CD14-positive monocyte (primary cell): Measurements from ENCODE around the gene TATDN2. TPM values are rescaled to one million over a fixed set of nuclear protein-coding genes. Genes with fewer than 3 reads are reported as not detected.
"Not testable (repeated sequence)": the region's sequence is repeated elsewhere in the genome, so short reads cannot be mapped to it uniquely, and the experiment has no call there.

Experiments
- DNase-seq, 3 donors: peaks; one replicate each; pipeline ENCODE4 v3.0.0-alpha.2; 2011 to 2022
- H2AFZ ChIP-seq: 2 replicates; pipeline ENCODE4 v1.6.0; 2012; ENCODE audit warnings: mild to moderate bottlenecking, low read depth, low read length, inconsistent platforms; ENCODE audit not compliant: insufficient read depth, poor library complexity, severe bottlenecking
- H3K27ac ChIP-seq, 2 donors: 1 replicate in 1 of 2; 2 replicates in 1 of 2; pipeline ENCODE4 v1.5.1; 2012 to 2013; ENCODE audit warnings: low read length in 2 of 2, control low read depth in 1 of 2, inconsistent platforms in 1 of 2, low read depth in 1 of 2, mild to moderate bottlenecking in 1 of 2
- H3K27me3 ChIP-seq, 2 donors: one replicate each; pipeline versions ENCODE4 v1.6.0 to v1.6.1; 2011 to 2013; ENCODE audit warnings: low read length in 2 of 2; ENCODE audit not compliant: control insufficient read depth in 2 of 2, insufficient read depth in 2 of 2
- H3K36me3 ChIP-seq, 2 donors: replicated peaks in 1 of 2; 1 replicate in 1 of 2; 2 replicates in 1 of 2; pipeline versions ENCODE4 v1.5.1 to v1.6.1; 2012 to 2013; ENCODE audit warnings: low read length in 2 of 2, control low read depth in 1 of 2, inconsistent platforms in 1 of 2, mild to moderate bottlenecking in 1 of 2; ENCODE audit not compliant: insufficient read depth in 2 of 2, control insufficient read depth in 1 of 2
- H3K4me1 ChIP-seq, 2 donors: 1 replicate in 1 of 2; 2 replicates in 1 of 2; pipeline versions ENCODE4 v1.5.1 to v1.6.1; 2012 to 2013; ENCODE audit warnings: low read length in 2 of 2, control low read depth in 1 of 2, inconsistent platforms in 1 of 2, mild to moderate bottlenecking in 1 of 2, moderate library complexity in 1 of 2; ENCODE audit not compliant: insufficient read depth in 2 of 2, control insufficient read depth in 1 of 2
- H3K4me2 ChIP-seq: replicated peaks from 2 replicates; pipeline ENCODE3; 2012; ENCODE audit warnings: low read length, moderate library complexity, mild to moderate bottlenecking; ENCODE audit not compliant: poor library complexity, severe bottlenecking; ENCODE audit errors: extremely low read depth
- H3K4me3 ChIP-seq, 3 experiments: fragments of 200-600 bp in 1 of 3; sonication (generic) in 1 of 3; replicated peaks in 1 of 3; 1 replicate in 2 of 3; 2 replicates in 1 of 3; pipeline ENCODE4 v1.5.1; 2011 to 2013; ENCODE audit warnings: low read length in 3 of 3, mild to moderate bottlenecking in 3 of 3, control low read depth in 2 of 3, low read depth in 2 of 3, inconsistent platforms in 1 of 3, moderate library complexity in 1 of 3
- H3K79me2 ChIP-seq: 2 replicates; pipeline ENCODE4 v1.6.0; 2012; ENCODE audit warnings: mild to moderate bottlenecking, control low read depth, inconsistent platforms, low read length, moderate library complexity; ENCODE audit not compliant: insufficient read depth
- H3K9ac ChIP-seq: 2 replicates; pipeline ENCODE4 v1.6.0; 2017; ENCODE audit warnings: low read length, mild to moderate bottlenecking; ENCODE audit not compliant: insufficient read depth, poor library complexity, severe bottlenecking
- H3K9me3 ChIP-seq, 2 donors: replicated peaks in 1 of 2; 1 replicate in 1 of 2; 2 replicates in 1 of 2; pipeline versions ENCODE4 v1.5.1 to v1.6.1; 2012 to 2013; ENCODE audit warnings: low read length in 2 of 2, control low read depth in 1 of 2; ENCODE audit not compliant: control insufficient read depth in 1 of 2, insufficient read depth in 1 of 2
- H4K20me1 ChIP-seq: 2 replicates; pipeline ENCODE4 v1.6.0; 2012; ENCODE audit warnings: mild to moderate bottlenecking, low read length, control low read depth, moderate library complexity; ENCODE audit not compliant: insufficient read depth
- H3K27ac Mint-ChIP-seq, 7 donors: one replicate each; pipeline ENCODE4 v1.8.0; 2020; ENCODE audit warnings: mild to moderate bottlenecking in 7 of 7, mixed read lengths in 7 of 7, moderate library complexity in 6 of 7, inconsistent platforms in 2 of 7
- H3K27me3 Mint-ChIP-seq, 3 donors: one replicate each; pipeline ENCODE4 v1.8.0; 2021 to 2022; ENCODE audit warnings: low read depth in 3 of 3, mild to moderate bottlenecking in 3 of 3, mixed read lengths in 3 of 3, moderate library complexity in 3 of 3, inconsistent platforms in 1 of 3
- H3K36me3 Mint-ChIP-seq, 2 donors: one replicate each; pipeline ENCODE4 v1.8.0; 2020; ENCODE audit warnings: mixed read lengths in 2 of 2, inconsistent platforms in 1 of 2, mild to moderate bottlenecking in 1 of 2
- H3K4me1 Mint-ChIP-seq: one replicate; pipeline ENCODE4 v1.8.0; 2020; ENCODE audit warnings: mild to moderate bottlenecking, mixed read lengths
- H3K4me3 Mint-ChIP-seq, 2 donors: one replicate each; pipeline ENCODE4 v1.8.0; 2020; ENCODE audit warnings: mild to moderate bottlenecking in 2 of 2, mixed read lengths in 2 of 2, moderate library complexity in 1 of 2
- H3K9me3 Mint-ChIP-seq, 7 donors: one replicate each; pipeline ENCODE4 v1.8.0; 2020 to 2022; ENCODE audit warnings: mixed read lengths in 7 of 7, mild to moderate bottlenecking in 6 of 7, moderate library complexity in 6 of 7, inconsistent platforms in 2 of 7
- CTCF ChIP-seq: fragments of 200-600 bp; IDR thresholded peaks from one replicate; pipeline ENCODE4 v1.8.0; 2022; ENCODE audit warnings: antibody characterized with exemption, mild to moderate bottlenecking
- WGBS: methylation state at CpG from one replicate; pipeline ENCODE4 v1.1.5; 2013; ENCODE audit warnings: missing lambda C conversion rate; ENCODE audit not compliant: insufficient coverage; 5-methylcytosine and 5-hydroxymethylcytosine counted together
- intact Hi-C, 2 donors: fragments of 100-400 bp; cut with micrococcal nuclease; formaldehyde crosslinking; loops; one replicate each; pipeline versions ENCODE4 v1.15.0 to v1.15.1; 2023
- polyA plus RNA-seq, 3 donors: library from polyadenylated mRNA; depleted of rRNA in 1 of 3; unstranded in 2 of 3; stranded (reverse) in 1 of 3; fragments of 300-500 nt in 2 of 3; fragments of >200 nt in 1 of 3; fragmentation: Illumina TruSeq in 2 of 3; gene quantifications; 1 replicate in 2 of 3; 2 replicates in 1 of 3; pipeline ENCODE4 v1.2.3, GENCODE V29; 2012 to 2021

Gene TATDN2
- polyA plus RNA-seq, 3 donors = 6.0 to 27.1 (median 6.0) TPM

GRCh38 chr3:10292505-10293419, 44.5 kb downstream of the TATDN2 start, which contains the start of gene GHRL:
Gene GHRL (minus strand): TSS chr3:10292947. CDS start chr3:10290180, 2,767 bp downstream.
- peak within 1 kb of the TSS; percentile 17 to 64 (median 28) for H3K4me3 ChIP-seq
- H3K27me3 Mint-ChIP-seq = no peaks in the 10 kb centered on the region
- peaks cover 34 to 42% of the 10 kb centered on the region in 2 donors for H3K4me1 ChIP-seq
- peak within 1 kb of the TSS; percentile 61 for H3K9ac ChIP-seq
- H3K27ac Mint-ChIP-seq = peak within 1 kb of the TSS; percentile 93 to 98 (median 95)
- H3K27ac ChIP-seq = peak within 1 kb of the TSS; percentile 77 to 90
- intact Hi-C loops = no loop called here
- H3K36me3 ChIP-seq = peaks cover 19 to 36% of the 10 kb centered on the region in 2 donors
- H3K36me3 Mint-ChIP-seq = peaks cover 34 to 45% of the 10 kb centered on the region in 2 donors
- H3K4me1 Mint-ChIP-seq = peaks cover 44% of the 10 kb centered on the region
- peak within 1 kb of the TSS; percentile 33 for H2AFZ ChIP-seq
- H3K27me3 ChIP-seq = no peaks in the 10 kb centered on the region
- peak within 1 kb of the TSS; percentile 66 to 83 for H3K4me3 Mint-ChIP-seq
- TF ChIP-seq CTCF = no peak
- peak; percentile 88 to 97 (median 89) for DNase-seq
- no peaks in the 10 kb centered on the region for H4K20me1 ChIP-seq
- H3K4me2 ChIP-seq = peak within 1 kb of the TSS; percentile 66
- no peaks in the 10 kb centered on the region for H3K9me3 ChIP-seq
- 2% methylated on average over 8 of the region's 12 CpGs for WGBS
- H3K9me3 Mint-ChIP-seq = no peaks in the 10 kb centered on the region
- H3K79me2 ChIP-seq = peaks cover 11% of the 10 kb centered on the region

GRCh38 chr3:10294030-10294586, 45.8 kb downstream of the TATDN2 start:
- Histone ChIP-seq H3K4me1 (peaks cover 34 to 42% of the 10 kb centered on the region in 2 donors), H3K9ac (no peak overlapping the region), H3K27me3 (no peaks in the 10 kb centered on the region), H3K4me3 (peak overlapping the region in 1 of 3 experiments; percentile 64), H3K36me3 (peaks cover 6 to 30% of the 10 kb centered on the region in 2 donors), H3K9me3 (no peaks in the 10 kb centered on the region), H3K4me2 (peak overlapping the region; percentile 66), H3K27ac (peak overlapping the region; percentile 59 to 90), H2AFZ (peak overlapping the region; percentile 50), H4K20me1 (no peaks in the 10 kb centered on the region), H3K79me2 (peaks cover 16% of the 10 kb centered on the region)
- Mint-ChIP-seq H3K4me1 (peaks cover 44% of the 10 kb centered on the region), H3K27me3 (no peaks in the 10 kb centered on the region), H3K4me3 (peak overlapping the region; percentile 32 to 74), H3K9me3 (no peaks in the 10 kb centered on the region), H3K36me3 (peaks cover 21 to 38% of the 10 kb centered on the region in 2 donors), H3K27ac (peak overlapping the region; percentile 93 to 98 (median 95))
- TF ChIP-seq CTCF = no peak
- intact Hi-C loops = no loop called here
- WGBS = 41% methylated on average over 9 of the region's 12 CpGs
- DNase-seq = peak; percentile 26 to 44 (median 33)

- H3K4me3 ChIP-seq, H3K27me3 Mint-ChIP-seq, H3K4me3 Mint-ChIP-seq, intact Hi-C loops, H2AFZ ChIP-seq, H3K27ac ChIP-seq, H3K9me3 ChIP-seq, H3K9ac ChIP-seq, H3K27ac Mint-ChIP-seq, H4K20me1 ChIP-seq, H3K9me3 Mint-ChIP-seq, DNase-seq, H3K4me2 ChIP-seq, H3K27me3 ChIP-seq: not testable (repeated sequence)
- H3K36me3 Mint-ChIP-seq = peaks cover 40 to 66% of the 10 kb centered on the region in 2 donors
- Histone ChIP-seq H3K36me3 (peaks cover 37 to 56% of the 10 kb centered on the region in 2 donors), H3K4me1 (peaks cover 16 to 18% of the 10 kb centered on the region in 2 donors), H3K79me2 (peaks cover 25% of the 10 kb centered on the region)
- peaks cover 19% of the 10 kb centered on the region for H3K4me1 Mint-ChIP-seq
- WGBS = no CpG with 5 or more reads among the region's 1 CpG
Observed at GRCh38 chr3:10298064-10298463, 49.8 kb downstream of the TATDN2 start.
